GM18873 (cell line): ENCODE measurements around the gene GLIS1.

ENCODE experiments used
- ATAC-seq: cut with Tn5 transposase; IDR thresholded peaks from one replicate; pipeline ENCODE4 v1.9.1; 2021; ENCODE audit warnings: mild to moderate bottlenecking, moderate library complexity, moderate number of reproducible peaks; ENCODE audit not compliant: unreplicated experiment, low FRiP score

Gene GLIS1

DNA sequence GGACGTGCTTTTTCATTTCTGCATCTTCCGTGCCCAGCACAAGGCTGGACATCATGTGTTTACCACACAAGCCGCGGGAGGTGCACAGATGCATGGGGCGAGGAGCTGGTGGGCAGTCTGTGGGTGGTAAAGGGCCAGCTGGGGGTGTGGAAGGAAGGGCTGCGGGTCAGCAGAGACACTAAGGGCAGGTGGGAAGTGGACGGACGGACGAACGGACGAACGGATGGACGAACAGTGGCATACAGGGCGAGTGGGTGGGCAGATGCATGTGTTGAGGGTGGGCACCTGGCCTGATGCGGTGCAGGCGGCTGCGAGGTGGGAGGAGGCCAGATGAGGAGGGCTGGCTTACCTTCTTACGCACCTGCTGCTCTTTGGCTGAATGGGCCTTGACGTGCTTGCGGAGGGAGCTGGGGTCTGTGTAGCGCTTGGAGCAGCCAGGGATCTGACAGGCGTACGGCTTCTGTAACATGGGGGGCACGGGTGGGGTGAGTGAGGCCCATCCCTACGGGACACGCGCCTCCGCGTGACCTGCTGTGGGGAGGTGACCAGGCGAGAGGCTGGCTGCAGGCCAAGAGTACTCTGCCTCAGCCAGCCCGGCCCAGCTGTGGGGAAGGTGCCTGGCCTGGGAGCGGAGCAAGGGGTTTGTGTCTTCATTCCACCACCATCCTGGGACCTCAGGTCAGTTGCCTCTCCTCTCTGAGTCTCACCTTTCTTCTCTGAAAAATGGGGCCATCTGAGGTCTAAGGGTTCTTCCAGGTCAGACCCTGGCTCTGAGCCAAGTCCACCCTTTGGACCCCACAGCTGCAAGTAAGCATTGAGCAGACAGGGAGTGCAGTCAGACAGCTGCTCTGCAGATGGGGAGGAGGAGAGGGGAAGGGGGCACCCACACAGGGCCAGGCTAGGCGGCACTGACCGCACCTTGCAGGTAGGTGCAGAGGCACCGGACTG lies 214.3 kb downstream of the GLIS1 start:
- no peak for ATAC-seq

- ATAC-seq: no peak
These were observed 216.9 kb downstream of the GLIS1 start for GRCh38 chr1:53521924-53522552.

GRCh38 chr1:53520481-53520880 lies 218.5 kb downstream of the GLIS1 start:
- ATAC-seq: no peak

DNA sequence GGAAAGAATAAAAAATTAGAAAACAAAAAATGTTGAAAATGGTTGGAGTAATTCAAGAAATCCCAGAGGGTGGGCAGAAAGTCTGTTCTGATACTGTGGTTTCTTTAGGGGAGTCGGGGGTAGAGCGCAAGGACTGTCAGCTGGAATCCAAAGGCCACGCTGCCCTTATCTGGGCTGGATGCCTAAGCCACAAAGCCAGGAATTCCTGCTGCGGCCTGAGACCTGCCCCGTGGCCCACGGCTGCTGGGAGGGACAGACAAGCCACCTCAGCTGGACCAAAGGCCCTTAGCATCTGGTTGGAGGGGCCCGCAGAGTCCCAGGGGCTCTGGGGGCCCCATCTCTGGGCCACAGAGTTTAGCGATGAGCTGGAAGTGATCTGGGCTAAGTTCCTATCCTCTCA lies 219.5 kb downstream of the GLIS1 start:
- ATAC-seq: no peak

GRCh38 chr1:53518775-53519174 lies 220.2 kb downstream of the GLIS1 start:
- no peak for ATAC-seq

- no peak for ATAC-seq
These were observed 221.1 kb downstream of the GLIS1 start for GRCh38 chr1:53517821-53518352.

GRCh38 chr1:53517109-53517508 lies 221.9 kb downstream of the GLIS1 start:
- ATAC-seq: no peak

DNA sequence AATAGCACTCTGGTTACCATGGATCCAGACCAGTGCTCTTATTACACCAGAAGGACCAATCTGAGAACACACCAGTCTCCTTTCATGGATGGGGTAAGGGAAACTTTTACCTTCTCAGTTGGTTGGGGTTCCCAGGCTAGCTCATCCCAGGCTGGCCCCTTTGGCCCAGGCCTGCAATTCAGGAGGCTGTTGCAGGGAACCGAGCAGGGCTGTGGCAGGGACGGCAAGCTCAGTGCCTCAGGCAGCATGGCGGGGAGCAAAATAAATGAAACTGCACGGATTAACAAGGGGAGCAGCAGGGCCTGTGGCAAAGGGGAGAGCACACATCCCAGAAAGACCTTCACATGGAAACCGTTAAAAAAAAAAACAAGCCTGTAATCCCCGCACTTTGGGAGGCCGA lies 222.8 kb downstream of the GLIS1 start:
- no peak for ATAC-seq

- ATAC-seq: no peak
These were observed 224.5 kb downstream of the GLIS1 start for GRCh38 chr1:53514436-53514835.

GRCh38 chr1:53513846-53514245 lies 225.1 kb downstream of the GLIS1 start:
- ATAC-seq: no peak

- ATAC-seq: no peak
These were observed 225.9 kb downstream of the GLIS1 start for GRCh38 chr1:53512807-53513755.

DNA sequence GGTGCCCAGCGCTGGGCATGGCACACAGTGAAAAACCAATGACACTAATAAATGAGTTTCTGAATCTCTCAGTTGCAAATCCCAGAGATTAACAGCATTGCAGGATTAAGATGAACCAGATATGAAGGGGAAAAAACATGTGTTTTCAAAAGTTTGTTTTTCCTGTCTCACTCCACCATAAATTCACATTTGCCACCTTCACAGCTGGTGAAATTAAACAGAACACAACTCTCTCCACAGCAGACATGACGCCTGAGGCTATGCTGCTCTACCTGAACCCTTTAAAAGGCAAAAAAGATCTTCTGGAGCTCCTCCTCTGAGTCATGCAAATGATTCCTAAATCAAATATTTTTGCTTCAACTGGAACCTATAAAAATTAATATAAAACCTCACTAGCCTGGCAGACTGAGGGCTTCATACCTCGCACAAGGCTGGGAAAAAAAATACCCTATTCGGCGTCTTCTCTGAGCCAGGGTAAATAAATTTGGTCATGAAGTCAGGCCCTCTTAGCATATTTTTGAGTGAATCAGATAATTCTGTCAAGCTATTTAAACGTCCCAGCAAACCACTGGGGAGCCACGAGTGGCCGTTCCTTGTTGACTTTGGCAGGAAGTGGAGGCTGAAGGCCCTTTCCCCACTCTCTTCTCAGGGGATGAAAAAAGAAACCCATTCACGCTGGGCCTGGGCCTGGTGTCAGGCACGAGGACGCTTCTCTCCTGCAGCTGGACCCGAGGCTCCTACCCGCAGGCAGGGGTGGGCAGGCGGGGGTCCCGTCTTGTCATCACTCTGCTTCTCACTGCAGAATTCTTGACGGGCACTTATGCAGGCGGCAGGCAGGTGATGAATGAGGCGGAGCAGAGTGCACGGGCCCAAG lies 226.8 kb downstream of the GLIS1 start:
- no peak for ATAC-seq

GRCh38 chr1:53511323-53511932 lies 227.5 kb downstream of the GLIS1 start:
- ATAC-seq: no peak

DNA sequence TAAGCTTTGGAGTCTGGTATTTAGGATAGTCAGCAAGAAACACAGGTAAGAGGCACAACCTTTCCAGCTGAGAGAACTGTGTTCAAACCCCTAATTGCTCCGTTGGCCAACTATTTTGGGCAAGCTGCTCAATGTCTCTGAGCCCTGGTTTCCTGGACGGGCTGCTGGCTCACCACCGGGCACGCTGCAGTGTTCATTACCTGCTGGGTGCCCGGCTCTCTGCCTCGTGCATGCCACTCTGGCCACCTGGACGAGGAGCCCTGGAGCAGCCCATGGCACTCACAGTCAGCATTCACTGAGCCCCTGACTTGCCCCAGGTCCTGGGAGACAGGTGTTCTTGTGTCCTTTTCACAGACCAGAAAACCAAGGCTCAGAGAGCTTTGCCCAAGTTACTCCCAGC lies 228.7 kb downstream of the GLIS1 start:
- ATAC-seq: no peak

DNA sequence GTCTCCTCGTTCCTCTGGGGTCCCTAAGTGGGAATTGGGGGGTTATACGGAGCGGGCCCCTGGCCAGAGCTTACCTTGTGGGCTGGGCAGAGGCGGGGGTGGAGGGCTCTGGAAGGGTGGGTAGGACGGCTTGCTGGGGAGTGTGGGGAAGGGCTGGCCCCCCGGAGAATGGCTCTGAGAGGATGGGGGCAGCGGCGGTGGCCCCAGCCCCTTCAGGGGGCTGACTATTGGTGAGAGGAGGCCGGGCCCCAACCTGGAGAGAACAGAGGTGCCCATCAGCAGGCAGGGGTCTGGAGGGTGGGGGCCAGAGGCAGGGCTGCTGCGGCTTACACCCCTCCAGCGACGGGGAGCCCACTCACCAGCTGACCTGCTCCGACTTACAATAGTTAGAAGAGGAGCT lies 229.2 kb downstream of the GLIS1 start:
- ATAC-seq: no peak

GRCh38 chr1:53508991-53509666 lies 229.8 kb downstream of the GLIS1 start:
- ATAC-seq: no peak

DNA sequence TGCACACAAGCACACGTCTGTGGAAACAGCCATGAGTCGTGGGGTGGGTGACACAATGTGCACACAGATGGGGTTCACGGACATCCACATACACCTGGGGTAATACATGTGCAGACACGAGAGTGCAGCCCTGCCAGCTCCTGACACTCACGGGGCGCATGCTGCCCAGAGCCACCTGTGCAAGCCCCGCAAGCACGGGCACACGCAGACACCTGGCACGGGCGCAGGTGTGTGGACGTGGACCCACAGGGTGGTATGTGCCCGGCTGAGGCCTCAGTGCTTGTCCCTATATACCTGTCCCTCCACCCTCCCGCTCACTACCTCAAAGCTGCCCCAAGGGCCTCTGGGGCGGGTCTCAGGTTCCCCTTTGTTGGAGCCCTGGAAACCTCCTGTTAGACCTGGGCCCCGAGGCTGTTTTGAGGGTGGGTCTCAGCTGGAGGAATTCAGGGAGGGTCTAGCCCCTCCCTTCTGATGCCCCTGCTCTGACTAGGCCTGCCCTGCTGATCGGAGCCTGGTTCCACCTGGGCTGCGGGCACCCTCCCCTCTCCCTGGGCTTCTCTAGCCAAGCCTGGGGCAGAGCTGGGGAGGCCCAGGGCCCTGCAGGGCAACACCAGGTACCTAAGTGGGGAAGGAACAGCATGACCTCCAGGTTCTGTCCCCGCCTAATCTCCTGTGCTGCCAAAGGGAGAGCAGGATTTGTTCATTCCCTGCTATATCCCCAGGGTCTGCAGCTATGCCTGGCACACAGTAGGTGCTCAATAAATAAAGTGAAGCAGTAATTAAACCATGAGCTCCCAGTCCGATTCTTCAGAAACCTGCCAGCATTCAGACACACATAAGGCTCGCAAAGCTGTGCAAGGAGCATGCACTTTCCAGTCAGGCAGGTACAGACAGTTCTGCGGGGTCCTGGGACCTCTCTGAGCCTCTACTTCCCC lies 230.6 kb downstream of the GLIS1 start:
- ATAC-seq: no peak
